Temporal lobe (tissue), 2 donors: ENCODE data around the gene GRN. TPM values are rescaled to one million over a fixed set of nuclear protein-coding genes. Genes with fewer than 3 reads are reported as not detected.

ENCODE experiments used
- small RNA-seq: library from RNA; depleted of rRNA; stranded (forward); fragments of <200 nt; gene quantifications from one replicate; pipeline ENCODE3, GENCODE V24; 2014; ENCODE audit warnings: low replicate concordance
- total RNA-seq: library from RNA; depleted of rRNA; stranded (reverse); fragments of >200 nt; gene quantifications from one replicate; pipeline ENCODE4 v1.2.3, GENCODE V29; 2014

Gene GRN
- total RNA-seq, 1 donor from 2014 or later = 38.4 TPM

Small RNA genes within 50 kb of the gene (small RNA-seq; reads per million reads assigned to genes)
- not detected for gene RF00012
- gene RNU6-453P = not detected

Other genes with a start within 250 kb of the GRN start
- 60.2 TPM for gene HDAC5, start 221.7 kb upstream of the GRN start, total RNA-seq
- gene HROB, start 203.4 kb upstream of the GRN start, total RNA-seq = 0.74 TPM
- not detected for gene ASB16, start 174.6 kb upstream of the GRN start, total RNA-seq
- 19.4 TPM for gene TMUB2, start 158.3 kb upstream of the GRN start, total RNA-seq
- gene ATXN7L3, start 145.4 kb upstream of the GRN start, total RNA-seq = 52.9 TPM
- 61.2 TPM for gene UBTF, start 125.6 kb upstream of the GRN start, total RNA-seq
- 5.2 TPM for gene SLC4A1, start 77.2 kb upstream of the GRN start, total RNA-seq
- gene RUNDC3A, start 36.7 kb upstream of the GRN start, total RNA-seq = 78.2 TPM
- 20.9 TPM for gene SLC25A39, start 20.5 kb upstream of the GRN start, total RNA-seq
- 43.3 TPM for gene FAM171A2, start 18.6 kb downstream of the GRN start, total RNA-seq
- 0.98 TPM for gene ITGA2B, start 44.3 kb downstream of the GRN start, total RNA-seq
- gene GPATCH8, start 158.1 kb downstream of the GRN start, total RNA-seq = 25.3 TPM
- 6.9 TPM for gene FZD2, start 212.2 kb downstream of the GRN start, total RNA-seq